HEK293T (cell line): ENCODE results near the gene COL4A3.

Experiments
- ELF4 ChIP-seq: fragments of 450-650 bp; IDR thresholded peaks from 2 replicates; pipeline ENCODE4 v1.6.1; 2017; ENCODE audit warnings: antibody characterized with exemption
- FOXK2 ChIP-seq: fragments of 450-650 bp; IDR thresholded peaks from 2 replicates; pipeline ENCODE4 v1.6.1; 2016; ENCODE audit warnings: mild to moderate bottlenecking
- FOXM1 ChIP-seq: fragments of 450-650 bp; IDR thresholded peaks from 2 replicates; pipeline ENCODE4 v1.6.1; 2017; ENCODE audit warnings: mild to moderate bottlenecking, borderline replicate concordance
- HDGF ChIP-seq: fragments of 450-650 bp; IDR thresholded peaks from 2 replicates; pipeline ENCODE4 v1.6.1; 2017; ENCODE audit warnings: antibody characterized with exemption, borderline replicate concordance
- LEF1 ChIP-seq: fragments of 450-650 bp; IDR thresholded peaks from 2 replicates; pipeline ENCODE4 v1.6.1; 2017; ENCODE audit warnings: mild to moderate bottlenecking, borderline replicate concordance
- ZNF384 ChIP-seq: fragments of 450-650 bp; IDR thresholded peaks from 2 replicates; pipeline ENCODE4 v1.6.1; 2016
- TF ChIP-seq, protein P1 (sequence below): fragments of 450-650 bp; IDR thresholded peaks from 2 replicates; pipeline ENCODE4 v1.6.1; 2016

DNA sequence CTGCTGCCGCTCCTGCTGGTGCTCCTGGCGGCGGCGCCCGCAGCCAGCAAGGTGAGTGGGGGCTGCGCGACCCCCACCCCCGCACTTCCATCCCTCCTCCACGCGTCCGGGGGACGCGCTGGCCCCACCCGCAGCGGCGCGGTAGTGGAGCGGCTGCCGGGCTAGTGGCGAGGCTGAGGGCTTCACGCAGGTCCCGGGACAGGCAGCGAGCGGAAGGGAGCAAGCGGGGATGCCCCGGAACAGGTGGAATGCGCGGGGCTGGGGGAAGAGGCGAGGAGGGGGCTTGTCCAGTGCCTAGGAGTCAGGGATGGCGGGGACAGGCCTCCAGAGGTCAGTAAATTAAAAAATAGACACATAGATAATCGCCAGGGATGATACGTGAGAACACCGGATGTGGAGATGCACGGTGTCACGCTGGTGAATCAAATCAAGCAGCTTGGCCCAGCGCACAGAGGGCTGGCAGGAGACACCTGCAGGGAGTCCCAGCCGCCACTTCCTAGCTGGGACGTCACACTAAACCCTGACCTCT lies 403 bp downstream of the COL4A3 start:
- TF ChIP-seq HDGF (no peak), ELF4 (no peak), FOXK2 (no peak), LEF1 (no peak), FOXM1 (no peak), ZNF384 (no peak)
- TF ChIP-seq, protein P1, sequence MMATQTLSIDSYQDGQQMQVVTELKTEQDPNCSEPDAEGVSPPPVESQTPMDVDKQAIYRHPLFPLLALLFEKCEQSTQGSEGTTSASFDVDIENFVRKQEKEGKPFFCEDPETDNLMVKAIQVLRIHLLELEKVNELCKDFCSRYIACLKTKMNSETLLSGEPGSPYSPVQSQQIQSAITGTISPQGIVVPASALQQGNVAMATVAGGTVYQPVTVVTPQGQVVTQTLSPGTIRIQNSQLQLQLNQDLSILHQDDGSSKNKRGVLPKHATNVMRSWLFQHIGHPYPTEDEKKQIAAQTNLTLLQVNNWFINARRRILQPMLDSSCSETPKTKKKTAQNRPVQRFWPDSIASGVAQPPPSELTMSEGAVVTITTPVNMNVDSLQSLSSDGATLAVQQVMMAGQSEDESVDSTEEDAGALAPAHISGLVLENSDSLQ, result no peak
